Type B pancreatic cell (in vitro differentiated cells): ENCODE results near the gene EPHA4. TPM values are rescaled to one million over a fixed set of nuclear protein-coding genes. Genes with fewer than 3 reads are reported as not detected.

Experiments used
- DNase-seq: peaks from one replicate; pipeline ENCODE4 v3.0.0; 2021; ENCODE audit warnings: mixed read lengths; ENCODE audit not compliant: unreplicated experiment; ENCODE audit errors: extremely low spot score
- H3K27ac Mint-ChIP-seq: 2 replicates; pipeline ENCODE4 v1.8.0; 2021; ENCODE audit warnings: mild to moderate bottlenecking, mixed read lengths
- H3K27me3 Mint-ChIP-seq: 2 replicates; pipeline ENCODE4 v1.8.0; 2021; ENCODE audit warnings: mixed read lengths
- H3K36me3 Mint-ChIP-seq: 2 replicates; pipeline ENCODE4 v1.8.0; 2021; ENCODE audit warnings: mixed read lengths
- H3K4me1 Mint-ChIP-seq: one replicate; pipeline ENCODE4 v1.8.0; 2021; ENCODE audit warnings: mixed read lengths; ENCODE audit not compliant: unreplicated experiment
- H3K4me3 Mint-ChIP-seq: 2 replicates; pipeline ENCODE4 v1.8.0; 2021; ENCODE audit warnings: mild to moderate bottlenecking, mixed read lengths
- H3K9me3 Mint-ChIP-seq: 2 replicates; pipeline ENCODE4 v1.8.0; 2021; ENCODE audit warnings: mixed read lengths
- total RNA-seq: library from RNA; stranded (reverse); gene quantifications from 2 replicates; pipeline ENCODE4 v1.2.1, GENCODE V29; 2021; ENCODE audit warnings: low replicate concordance
- TF ChIP-seq, protein P1 (sequence below): fragments of 200-600 bp; sonication (generic); conservative IDR thresholded peaks from 2 replicates; pipeline ENCODE4 v1.5.0; 2021; ENCODE audit warnings: antibody characterized with exemption, mild to moderate bottlenecking

Gene EPHA4
- total RNA-seq, 1 donor from 2014 or later = 78.3 TPM

DNA sequence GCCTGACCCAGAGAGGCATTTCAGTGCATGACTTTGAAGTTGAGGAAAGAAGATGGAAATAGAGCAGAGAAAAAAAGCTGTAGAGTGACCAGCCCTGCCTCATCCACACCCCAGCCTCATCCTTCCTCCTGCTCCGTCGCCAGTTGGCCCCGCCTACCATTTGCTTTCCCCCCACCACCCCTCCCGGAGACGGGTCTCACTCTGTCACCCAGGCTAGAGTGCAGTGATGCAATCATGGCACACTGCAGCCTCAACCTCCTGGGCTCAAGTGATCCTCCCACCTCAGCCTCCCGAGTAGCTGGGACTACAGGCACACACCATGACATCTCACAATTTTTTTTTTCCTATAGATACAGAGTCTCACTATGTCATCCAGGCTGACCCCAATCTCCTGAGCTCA, 200.8 kb downstream of the EPHA4 start:
- peaks cover 21% of the 10 kb centered on the region for H3K4me1 Mint-ChIP-seq
- TF ChIP-seq, protein P1, sequence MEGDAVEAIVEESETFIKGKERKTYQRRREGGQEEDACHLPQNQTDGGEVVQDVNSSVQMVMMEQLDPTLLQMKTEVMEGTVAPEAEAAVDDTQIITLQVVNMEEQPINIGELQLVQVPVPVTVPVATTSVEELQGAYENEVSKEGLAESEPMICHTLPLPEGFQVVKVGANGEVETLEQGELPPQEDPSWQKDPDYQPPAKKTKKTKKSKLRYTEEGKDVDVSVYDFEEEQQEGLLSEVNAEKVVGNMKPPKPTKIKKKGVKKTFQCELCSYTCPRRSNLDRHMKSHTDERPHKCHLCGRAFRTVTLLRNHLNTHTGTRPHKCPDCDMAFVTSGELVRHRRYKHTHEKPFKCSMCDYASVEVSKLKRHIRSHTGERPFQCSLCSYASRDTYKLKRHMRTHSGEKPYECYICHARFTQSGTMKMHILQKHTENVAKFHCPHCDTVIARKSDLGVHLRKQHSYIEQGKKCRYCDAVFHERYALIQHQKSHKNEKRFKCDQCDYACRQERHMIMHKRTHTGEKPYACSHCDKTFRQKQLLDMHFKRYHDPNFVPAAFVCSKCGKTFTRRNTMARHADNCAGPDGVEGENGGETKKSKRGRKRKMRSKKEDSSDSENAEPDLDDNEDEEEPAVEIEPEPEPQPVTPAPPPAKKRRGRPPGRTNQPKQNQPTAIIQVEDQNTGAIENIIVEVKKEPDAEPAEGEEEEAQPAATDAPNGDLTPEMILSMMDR = no peak
- H3K36me3 Mint-ChIP-seq = no peaks in the 10 kb centered on the region
- H3K9me3 Mint-ChIP-seq = peaks cover 4% of the 10 kb centered on the region
- no peak overlapping the region for H3K4me3 Mint-ChIP-seq
- peaks cover 21% of the 10 kb centered on the region for H3K27me3 Mint-ChIP-seq
- no peak for DNase-seq
- H3K27ac Mint-ChIP-seq = no peak overlapping the region

DNA sequence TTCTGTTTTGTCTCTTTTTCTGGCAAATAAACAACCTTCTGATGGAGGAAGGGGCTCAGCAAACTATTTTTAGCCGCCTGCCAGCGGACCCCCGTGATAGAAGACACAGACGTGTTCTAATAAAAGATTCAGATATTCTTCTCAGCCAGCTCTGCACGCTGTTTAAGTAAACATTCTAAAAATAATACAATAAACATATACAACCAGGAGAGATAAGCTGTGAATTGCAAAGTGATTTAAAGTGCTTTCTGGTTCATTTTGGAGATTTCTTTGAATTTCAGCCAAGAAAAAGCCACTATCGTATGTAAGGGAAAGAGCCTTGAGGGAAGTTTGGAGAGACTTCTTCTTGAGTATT, 201.3 kb downstream of the EPHA4 start:
- H3K4me3 Mint-ChIP-seq = no peak overlapping the region
- peaks cover 21% of the 10 kb centered on the region for H3K27me3 Mint-ChIP-seq
- H3K4me1 Mint-ChIP-seq = peaks cover 21% of the 10 kb centered on the region
- H3K9me3 Mint-ChIP-seq = peaks cover 4% of the 10 kb centered on the region
- no peaks in the 10 kb centered on the region for H3K36me3 Mint-ChIP-seq
- no peak overlapping the region for H3K27ac Mint-ChIP-seq
- TF ChIP-seq, protein P1 = no peak
- DNase-seq = no peak

DNA sequence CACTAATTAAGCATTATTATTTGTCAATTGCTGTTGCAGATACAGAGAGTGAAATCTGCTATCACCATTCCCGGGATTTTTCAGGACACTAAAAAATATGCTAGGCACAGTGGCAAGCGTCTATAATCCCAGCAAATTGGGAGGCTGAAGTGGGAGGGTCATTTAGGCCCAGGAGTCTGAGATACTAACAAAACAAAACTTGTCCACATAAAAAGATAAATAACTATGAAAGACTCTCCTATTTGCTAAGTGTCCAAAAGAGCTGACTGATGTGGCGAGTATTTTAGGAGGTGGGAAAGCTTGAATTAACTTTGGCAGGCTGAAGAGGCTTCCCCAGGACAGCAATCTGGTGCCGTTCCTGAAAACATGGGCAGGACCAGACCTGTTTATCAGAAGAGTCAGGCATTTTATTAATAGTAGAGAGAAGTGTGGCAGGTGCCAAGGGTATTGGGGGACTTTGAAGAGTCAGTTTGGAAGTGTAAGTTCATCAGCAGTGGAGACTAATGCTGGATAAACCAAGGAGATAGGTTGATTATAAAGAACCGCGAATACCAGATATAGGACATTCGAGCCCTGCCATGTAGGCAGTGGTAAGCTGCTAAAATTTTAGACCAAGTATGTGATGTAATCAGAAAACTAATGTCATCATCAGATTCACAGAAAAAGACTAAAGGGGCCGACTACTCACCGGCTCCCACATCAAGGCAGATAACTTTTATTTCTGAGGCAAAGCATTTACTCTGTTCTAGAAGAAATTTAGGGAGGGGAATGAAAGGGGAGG, 201.8 kb downstream of the EPHA4 start:
- H3K27ac Mint-ChIP-seq = no peak overlapping the region
- TF ChIP-seq, protein P1 = no peak
- no peak overlapping the region for H3K4me3 Mint-ChIP-seq
- H3K36me3 Mint-ChIP-seq = no peaks in the 10 kb centered on the region
- H3K9me3 Mint-ChIP-seq = peaks cover 4% of the 10 kb centered on the region
- peaks cover 21% of the 10 kb centered on the region for H3K4me1 Mint-ChIP-seq
- H3K27me3 Mint-ChIP-seq = peaks cover 21% of the 10 kb centered on the region
- DNase-seq = no peak
